Endodermal cell (in vitro differentiated cells): Measurements from ENCODE around the gene FAM3D. TPM values are rescaled to one million over a fixed set of nuclear protein-coding genes. Genes with fewer than 3 reads are reported as not detected.

Experiments used
- DNase-seq: peaks from one replicate; pipeline ENCODE4 v3.0.0-alpha.2; 2017
- H3K27ac ChIP-seq: 2 replicates; pipeline ENCODE4 v1.5.1; 2013; ENCODE audit warnings: mild to moderate bottlenecking, low read depth, low read length, moderate library complexity
- H3K27me3 ChIP-seq: 2 replicates; pipeline ENCODE4 v1.6.1; 2013; ENCODE audit warnings: mild to moderate bottlenecking, low read length, moderate library complexity; ENCODE audit not compliant: insufficient read depth, control insufficient read depth, poor library complexity, severe bottlenecking
- H3K36me3 ChIP-seq: 2 replicates; pipeline ENCODE4 v1.7.0; 2013; ENCODE audit warnings: mild to moderate bottlenecking, low read length, moderate library complexity; ENCODE audit not compliant: control insufficient read depth, insufficient read depth
- H3K4me1 ChIP-seq: one replicate; pipeline ENCODE4 v1.7.0; 2013; ENCODE audit warnings: low read length; ENCODE audit not compliant: control insufficient read depth, insufficient read depth
- H3K4me3 ChIP-seq: 2 replicates; pipeline ENCODE4 v1.5.1; 2013; ENCODE audit warnings: mild to moderate bottlenecking, low read length, moderate library complexity
- H3K9ac ChIP-seq: 2 replicates; pipeline ENCODE4 v1.6.1; 2013; ENCODE audit warnings: mild to moderate bottlenecking, low read length, moderate library complexity; ENCODE audit not compliant: poor library complexity, severe bottlenecking; ENCODE audit errors: extremely low read depth
- H3K9me3 ChIP-seq: 2 replicates; pipeline ENCODE4 v1.6.1; 2013; ENCODE audit warnings: mild to moderate bottlenecking, low read length, moderate library complexity; ENCODE audit not compliant: control insufficient read depth
- H3K27ac Mint-ChIP-seq: 2 replicates; pipeline ENCODE4 v1.8.0; 2020; ENCODE audit warnings: mixed read lengths
- H3K27me3 Mint-ChIP-seq: 2 replicates; pipeline ENCODE4 v1.8.0; 2021; ENCODE audit warnings: mild to moderate bottlenecking, mixed read lengths; ENCODE audit not compliant: insufficient read depth
- H3K36me3 Mint-ChIP-seq: 2 replicates; pipeline ENCODE4 v1.8.0; 2020; ENCODE audit warnings: low read depth, mixed read lengths
- H3K4me1 Mint-ChIP-seq: 2 replicates; pipeline ENCODE4 v1.8.0; 2020; ENCODE audit warnings: mixed read lengths
- H3K4me3 Mint-ChIP-seq: 2 replicates; pipeline ENCODE4 v1.8.0; 2020; ENCODE audit warnings: mild to moderate bottlenecking, moderate library complexity, mixed read lengths
- H3K9me3 Mint-ChIP-seq: 2 replicates; pipeline ENCODE4 v1.8.0; 2020; ENCODE audit warnings: mild to moderate bottlenecking, mixed read lengths
- CTCF ChIP-seq: fragments of 200-600 bp; sonication (generic); conservative IDR thresholded peaks from 2 replicates; pipeline ENCODE4 v1.5.0; 2021; ENCODE audit warnings: antibody characterized with exemption, mild to moderate bottlenecking
- WGBS, 2 experiments: methylation state at CpG; one replicate each; pipeline versions ENCODE4 v1.1.5 to v1.1.7; 2013; ENCODE audit warnings: missing lambda C conversion rate in 2 of 2, mixed read lengths in 1 of 2; ENCODE audit not compliant: insufficient coverage in 1 of 2, insufficient read length in 1 of 2; 5-methylcytosine and 5-hydroxymethylcytosine counted together
- total RNA-seq, 2 donors: library from RNA; stranded (reverse); fragmentation: NEBNext Ultra II Directional in 1 of 2; extraction: Animal tissue kit (Norgen Biotek cat#: 25700) in 1 of 2; gene quantifications; 2 replicates in 1 of 2; 3 replicates in 1 of 2; pipeline ENCODE4 v1.2.1, GENCODE V29; 2021

FAM3D gene
- total RNA-seq, 2 donors from 2014 or later = not detected

- H3K4me3 Mint-ChIP-seq = no peak overlapping the region
- H3K36me3 ChIP-seq = no peaks in the 10 kb centered on the region
- WGBS, 2 experiments = 88 to 92% methylated on average over 2 to 4 of the region's 4 CpGs
- H3K4me3 ChIP-seq = no peak overlapping the region
- H3K9me3 Mint-ChIP-seq = no peaks in the 10 kb centered on the region
- peaks cover 65% of the 10 kb centered on the region for H3K27me3 Mint-ChIP-seq
- no peak overlapping the region for H3K9ac ChIP-seq
- H3K27ac Mint-ChIP-seq = no peak overlapping the region
- H3K4me1 Mint-ChIP-seq = peaks cover 1% of the 10 kb centered on the region
- H3K36me3 Mint-ChIP-seq = no peaks in the 10 kb centered on the region
- H3K9me3 ChIP-seq = no peaks in the 10 kb centered on the region
- H3K27me3 ChIP-seq = peaks cover 27% of the 10 kb centered on the region
- no peak for DNase-seq
- no peak for TF ChIP-seq CTCF
- H3K4me1 ChIP-seq = no peaks in the 10 kb centered on the region
- H3K27ac ChIP-seq = no peak overlapping the region
Measured at GRCh38 chr3:58639001-58639400, 27.6 kb downstream of the FAM3D start.

- WGBS, 2 experiments = 81 to 87% methylated on average over 3 to 6 of the region's 6 CpGs
- Histone ChIP-seq H3K4me3 (no peak overlapping the region), H3K4me1 (no peaks in the 10 kb centered on the region), H3K27ac (no peak overlapping the region), H3K36me3 (no peaks in the 10 kb centered on the region), H3K9me3 (no peaks in the 10 kb centered on the region), H3K9ac (no peak overlapping the region), H3K27me3 (peaks cover 27% of the 10 kb centered on the region)
- H3K4me1 Mint-ChIP-seq = peaks cover 1% of the 10 kb centered on the region
- no peak overlapping the region for H3K27ac Mint-ChIP-seq
- no peak for DNase-seq
- no peak overlapping the region for H3K4me3 Mint-ChIP-seq
- peaks cover 69% of the 10 kb centered on the region for H3K27me3 Mint-ChIP-seq
- H3K36me3 Mint-ChIP-seq = no peaks in the 10 kb centered on the region
- no peak for TF ChIP-seq CTCF
- no peaks in the 10 kb centered on the region for H3K9me3 Mint-ChIP-seq
Measured at GRCh38 chr3:58638591-58638990, 28.0 kb downstream of the FAM3D start.

- Mint-ChIP-seq H3K27me3 (peaks cover 75% of the 10 kb centered on the region), H3K9me3 (no peaks in the 10 kb centered on the region), H3K36me3 (no peaks in the 10 kb centered on the region), H3K4me1 (peaks cover 1% of the 10 kb centered on the region), H3K4me3 (no peak overlapping the region), H3K27ac (no peak overlapping the region)
- no peaks in the 10 kb centered on the region for H3K9me3 ChIP-seq
- H3K27ac ChIP-seq = no peak overlapping the region
- no peaks in the 10 kb centered on the region for H3K36me3 ChIP-seq
- no peak overlapping the region for H3K4me3 ChIP-seq
- H3K9ac ChIP-seq = no peak overlapping the region
- H3K4me1 ChIP-seq = no peaks in the 10 kb centered on the region
- H3K27me3 ChIP-seq = peaks cover 27% of the 10 kb centered on the region
- TF ChIP-seq CTCF = no peak
- 20 to 38% methylated on average over 2 to 5 of the region's 5 CpGs for WGBS, 2 experiments
- DNase-seq = no peak
Measured at GRCh38 chr3:58637509-58637908, 29.1 kb downstream of the FAM3D start.
